Measurements from ENCODE around the gene KCTD2.

DNA sequence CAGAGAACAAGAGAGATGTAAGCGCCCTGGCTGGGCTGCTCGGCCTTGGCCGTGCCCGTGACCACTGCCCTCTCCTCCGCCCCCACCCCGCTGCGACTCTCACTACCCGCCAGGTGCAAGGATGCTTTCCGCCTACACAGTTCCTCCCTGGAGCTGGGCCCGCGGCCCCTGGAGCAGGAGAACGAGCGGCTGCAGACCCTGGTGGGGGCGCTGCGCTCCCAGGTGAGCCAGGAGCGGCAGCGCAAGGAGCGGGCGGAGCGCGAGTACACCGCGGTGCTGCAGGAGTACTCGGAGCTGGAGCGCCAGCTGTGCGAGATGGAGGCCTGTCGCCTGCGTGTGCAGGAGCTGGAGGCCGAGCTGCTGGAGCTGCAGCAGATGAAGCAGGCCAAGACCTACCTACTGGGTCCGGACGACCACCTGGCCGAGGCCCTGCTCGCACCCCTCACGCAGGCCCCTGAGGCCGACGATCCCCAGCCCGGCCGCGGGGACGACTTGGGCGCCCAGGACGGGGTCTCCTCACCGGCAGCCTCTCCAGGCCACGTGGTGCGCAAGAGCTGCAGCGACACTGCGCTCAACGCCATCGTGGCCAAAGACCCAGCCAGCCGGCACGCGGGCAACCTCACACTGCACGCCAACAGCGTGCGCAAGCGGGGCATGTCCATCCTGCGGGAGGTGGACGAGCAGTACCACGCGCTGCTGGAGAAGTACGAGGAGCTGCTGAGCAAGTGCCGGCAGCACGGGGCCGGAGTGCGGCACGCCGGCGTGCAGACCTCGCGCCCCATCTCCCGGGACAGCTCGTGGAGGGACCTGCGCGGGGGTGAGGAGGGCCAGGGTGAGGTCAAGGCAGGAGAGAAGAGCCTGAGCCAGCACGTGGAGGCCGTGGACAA lies 43.7 kb upstream of the KCTD2 start:
- TF ChIP-seq RNF2 (IDR thresholded peaks at IDR 0.05) (no peak), SMAD2 (IDR thresholded peaks at IDR 0.05; ENCODE audit: low read depth, low read length) (no peak)
